Retinal pigment epithelial cell (primary cell): Measurements from ENCODE around the gene RUVBL1.

Experiments
- DNase-seq: peaks from one replicate; pipeline ENCODE4 v3.0.0-alpha.2; 2010; ENCODE audit warnings: low read depth
- H3K4me3 ChIP-seq: 2 replicates; pipeline ENCODE4 v1.5.1; 2011; ENCODE audit warnings: mild to moderate bottlenecking, low read length, control low read depth, moderate library complexity
- CTCF ChIP-seq: conservative IDR thresholded peaks from 2 replicates; pipeline ENCODE4 v1.5.1; 2011; ENCODE audit warnings: low read depth, low read length, control low read depth, inconsistent platforms

The RUVBL1 gene

GRCh38 chr3:128123538-128124368 is at the start of gene RUVBL1:
RUVBL1 (minus strand) TSS chr3:128123812; CDS start chr3:128123724, 88 bp downstream.
- peak within 1 kb of the TSS; percentile 96 for H3K4me3 ChIP-seq
- no peak for TF ChIP-seq CTCF
- DNase-seq: peak; percentile 91

DNA sequence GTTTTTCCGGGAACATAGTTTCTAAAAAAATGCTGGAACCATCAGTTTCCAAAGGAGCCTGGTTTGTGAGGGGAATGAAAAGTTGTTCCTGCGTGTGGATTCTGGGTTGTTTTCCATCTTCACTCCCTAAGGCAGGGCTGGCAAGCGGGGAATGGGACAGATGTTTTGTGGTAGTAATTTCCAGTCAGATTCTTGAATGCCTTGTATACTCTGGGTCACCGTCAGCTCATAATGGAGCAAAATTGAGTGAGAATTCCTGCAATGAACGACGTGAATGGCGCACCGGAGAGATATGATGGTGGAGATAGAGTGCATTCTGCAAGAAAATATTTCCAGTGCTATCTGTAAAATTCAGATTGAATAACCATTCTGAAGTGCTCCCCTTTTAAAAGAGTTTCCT is 49.6 kb upstream of the RUVBL1 start:
- no peak for TF ChIP-seq CTCF
- no peak overlapping the region for H3K4me3 ChIP-seq
- no peak for DNase-seq

DNA sequence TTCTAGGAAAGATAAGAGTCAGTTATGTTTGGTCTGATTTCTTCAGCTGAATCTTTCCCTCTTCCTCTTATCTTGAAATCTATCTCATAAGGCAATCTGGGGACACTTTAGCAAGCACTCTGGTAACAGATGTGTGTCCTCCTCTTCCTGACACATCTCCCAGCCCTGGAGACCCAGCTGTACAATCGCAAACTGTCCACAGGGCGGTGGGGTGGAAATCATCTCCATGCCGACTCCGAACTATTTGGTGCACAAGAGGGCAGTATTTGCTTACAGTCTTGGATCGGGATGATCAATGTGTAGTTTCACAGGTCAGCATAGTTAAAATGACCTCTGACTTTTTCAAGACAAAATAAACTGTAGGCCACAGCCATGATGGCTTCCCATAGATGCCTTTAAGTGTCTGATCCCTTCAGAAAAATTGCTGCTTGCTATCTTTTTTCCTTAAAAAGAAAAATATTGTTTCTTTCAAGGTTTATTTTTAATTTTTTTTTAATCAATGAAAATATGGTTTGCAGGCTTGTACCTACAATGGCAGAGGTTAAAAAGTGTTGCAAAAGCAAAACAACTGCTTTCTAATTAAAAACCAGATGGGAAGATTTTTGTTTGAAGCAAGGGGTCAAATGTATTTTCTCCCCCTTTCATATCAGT is 47.4 kb upstream of the RUVBL1 start:
- DNase-seq: peak; percentile 24
- TF ChIP-seq CTCF: peak; percentile 86
- H3K4me3 ChIP-seq: no peak overlapping the region

- no peak for DNase-seq
- no peak for TF ChIP-seq CTCF
- H3K4me3 ChIP-seq: no peak overlapping the region
These were observed 45.2 kb upstream of the RUVBL1 start for GRCh38 chr3:128168836-128169235.

- DNase-seq: no peak
- no peak for TF ChIP-seq CTCF
These were observed 44.5 kb upstream of the RUVBL1 start for GRCh38 chr3:128167973-128168674.

DNA sequence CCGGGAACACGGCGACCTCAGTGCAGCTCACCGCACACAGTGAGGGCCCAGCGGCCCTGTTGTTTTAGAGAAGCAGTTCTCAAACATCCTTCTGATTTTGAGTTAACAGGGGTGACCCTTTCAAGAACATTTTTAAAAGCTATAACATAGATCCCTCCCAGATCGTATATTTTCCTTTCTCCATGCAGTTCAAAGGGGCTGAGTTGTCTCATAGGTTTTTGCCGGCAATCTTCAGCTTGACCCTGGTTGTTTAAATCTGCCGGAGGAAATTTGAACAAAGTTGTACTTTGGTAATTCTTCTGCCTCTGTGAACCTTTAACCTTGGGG is 44.0 kb upstream of the RUVBL1 start:
- DNase-seq: no peak
- H3K4me3 ChIP-seq: no peak overlapping the region
- no peak for TF ChIP-seq CTCF

More at GRCh38 chr3:128167973-128168674, 44.5 kb upstream of the RUVBL1 start:
- no peak overlapping the region for H3K4me3 ChIP-seq
